Neuronal stem cell (in vitro differentiated cells): ENCODE data around the gene SMOC2.

ENCODE experiments used
- DNase-seq: peaks from one replicate; pipeline ENCODE4 v3.0.0-alpha.2; 2013; ENCODE audit warnings: low spot score
- H2AFZ ChIP-seq: one replicate; pipeline ENCODE4 v1.6.1; 2013; ENCODE audit warnings: mild to moderate bottlenecking, low read length, inconsistent platforms
- H2AK5ac ChIP-seq: 2 replicates; pipeline ENCODE4 v1.6.1; 2013; ENCODE audit warnings: low read depth, mild to moderate bottlenecking, inconsistent platforms, low read length, moderate library complexity, mixed read lengths
- H2BK120ac ChIP-seq: 2 replicates; pipeline ENCODE4 v1.6.1; 2013; ENCODE audit warnings: low read depth, mild to moderate bottlenecking, inconsistent platforms, low read length, moderate library complexity, mixed read lengths
- H2BK12ac ChIP-seq: one replicate; pipeline ENCODE4 v1.6.1; 2013; ENCODE audit warnings: low read length, inconsistent platforms
- H2BK15ac ChIP-seq: 2 replicates; pipeline ENCODE4 v1.6.1; 2013; ENCODE audit warnings: mild to moderate bottlenecking, low read length, inconsistent platforms, mixed read lengths
- H2BK5ac ChIP-seq: one replicate; pipeline ENCODE4 v1.6.1; 2013; ENCODE audit warnings: inconsistent platforms, mild to moderate bottlenecking, low read length, moderate library complexity
- H3K14ac ChIP-seq: one replicate; pipeline ENCODE4 v1.6.1; 2013; ENCODE audit warnings: low read length, inconsistent platforms
- H3K18ac ChIP-seq: 2 replicates; pipeline ENCODE4 v1.6.1; 2013; ENCODE audit warnings: low read length, inconsistent platforms
- H3K23ac ChIP-seq: 2 replicates; pipeline ENCODE4 v1.6.1; 2013; ENCODE audit warnings: low read depth, mild to moderate bottlenecking, mixed read lengths, low read length, inconsistent platforms; ENCODE audit not compliant: poor library complexity
- H3K27ac ChIP-seq: replicated peaks from 3 replicates; pipeline ENCODE4 v1.5.1; 2013; ENCODE audit warnings: low read length, inconsistent platforms
- H3K27me3 ChIP-seq, 3 experiments: 2 replicates each; pipeline ENCODE4 v1.6.1; 2013; ENCODE audit warnings: low read length in 3 of 3, mild to moderate bottlenecking in 2 of 3, inconsistent platforms in 1 of 3, low read depth in 1 of 3, mixed read lengths in 1 of 3, moderate library complexity in 1 of 3; ENCODE audit not compliant: control insufficient read depth in 3 of 3, insufficient read depth in 3 of 3
- H3K36me3 ChIP-seq, 2 donors: replicated peaks in 1 of 2; 2 replicates each; pipeline ENCODE4 v1.6.1; 2013; ENCODE audit warnings: low read length in 2 of 2; ENCODE audit not compliant: control insufficient read depth in 2 of 2, insufficient read depth in 2 of 2
- H3K4ac ChIP-seq: 2 replicates; pipeline ENCODE4 v1.6.1; 2013; ENCODE audit warnings: inconsistent platforms, mild to moderate bottlenecking, low read length, moderate library complexity
- H3K4me1 ChIP-seq, 2 donors: 1 replicate in 1 of 2; 2 replicates in 1 of 2; pipeline ENCODE4 v1.6.1; 2013; ENCODE audit warnings: low read length in 2 of 2, low read depth in 1 of 2; ENCODE audit not compliant: control insufficient read depth in 2 of 2, insufficient read depth in 1 of 2
- H3K4me2 ChIP-seq: one replicate; pipeline ENCODE4 v1.6.1; 2013; ENCODE audit warnings: mild to moderate bottlenecking, low read length, inconsistent platforms; ENCODE audit not compliant: insufficient read depth, poor library complexity, severe bottlenecking
- H3K4me3 ChIP-seq, 2 donors: 2 replicates each; pipeline ENCODE4 v1.5.1; 2013; ENCODE audit warnings: low read length in 2 of 2, mild to moderate bottlenecking in 2 of 2, inconsistent platforms in 1 of 2, moderate library complexity in 1 of 2
- H3K79me1 ChIP-seq: one replicate; pipeline ENCODE4 v1.6.1; 2013; ENCODE audit warnings: low read depth, mild to moderate bottlenecking, inconsistent platforms, low read length, moderate library complexity
- H3K9ac ChIP-seq: one replicate; pipeline ENCODE4 v1.6.1; 2013; ENCODE audit warnings: mild to moderate bottlenecking, low read depth, low read length, inconsistent platforms; ENCODE audit not compliant: poor library complexity
- H3K9me3 ChIP-seq, 2 donors: replicated peaks in 1 of 2; 2 replicates each; pipeline versions ENCODE3 to v1.6.1; 2013; ENCODE audit warnings: low read length in 2 of 2, mild to moderate bottlenecking in 2 of 2, inconsistent platforms in 1 of 2, low read depth in 1 of 2, mixed read lengths in 1 of 2, moderate library complexity in 1 of 2; ENCODE audit not compliant: control insufficient read depth in 2 of 2, insufficient read depth in 1 of 2
- H4K8ac ChIP-seq: one replicate; pipeline ENCODE4 v1.6.1; 2013; ENCODE audit warnings: low read depth, mild to moderate bottlenecking, inconsistent platforms, low read length, moderate library complexity
- H4K91ac ChIP-seq: one replicate; pipeline ENCODE4 v1.6.1; 2013; ENCODE audit warnings: low read length, low read depth, mild to moderate bottlenecking, inconsistent platforms; ENCODE audit not compliant: poor library complexity
- WGBS, 2 donors: extraction: QIAGEN DNeasy Blood & Tissue Kit; methylation state at CpG; one replicate each; pipeline ENCODE4 v1.1.7; 2013; ENCODE audit warnings: missing lambda C conversion rate in 2 of 2, mixed read lengths in 1 of 2; ENCODE audit not compliant: insufficient read length in 2 of 2, insufficient replicate concordance in 1 of 2; ENCODE audit errors: extremely low coverage in 2 of 2; 5-methylcytosine and 5-hydroxymethylcytosine counted together

Gene SMOC2

GRCh38 chr6:168396561-168396960, 44.4 kb upstream of the SMOC2 start:
- no peak overlapping the region for H2BK15ac ChIP-seq
- no peak overlapping the region for H3K4ac ChIP-seq
- no peaks in the 10 kb centered on the region for H3K36me3 ChIP-seq
- peak overlapping the region; percentile 45 for H2AK5ac ChIP-seq
- no peak overlapping the region for H2AFZ ChIP-seq
- peak overlapping the region; percentile 44 for H2BK5ac ChIP-seq
- H3K9ac ChIP-seq: no peak overlapping the region
- peak overlapping the region; percentile 42 for H3K18ac ChIP-seq
- no peak overlapping the region for H4K8ac ChIP-seq
- no peaks in the 10 kb centered on the region for H3K4me1 ChIP-seq
- no peak overlapping the region for H3K4me2 ChIP-seq
- H4K91ac ChIP-seq: no peak overlapping the region
- no peaks in the 10 kb centered on the region for H3K79me1 ChIP-seq
- no peak for DNase-seq
- no peak overlapping the region for H2BK120ac ChIP-seq
- H3K27me3 ChIP-seq: no peaks in the 10 kb centered on the region
- WGBS, 2 donors: no CpG with 5 or more reads among the region's 16 CpGs
- H3K27ac ChIP-seq: no peak overlapping the region
- peaks cover 0 to 3% of the 10 kb centered on the region in 2 donors for H3K9me3 ChIP-seq
- H2BK12ac ChIP-seq: no peak overlapping the region
- H3K14ac ChIP-seq: no peak overlapping the region
- H3K23ac ChIP-seq: no peak overlapping the region
- no peak overlapping the region for H3K4me3 ChIP-seq

- Histone ChIP-seq H2BK120ac (no peak overlapping the region), H2AK5ac (peak overlapping the region; percentile 45), H2AFZ (no peak overlapping the region), H4K91ac (no peak overlapping the region), H3K27ac (no peak overlapping the region), H3K9me3 (peaks cover 0 to 3% of the 10 kb centered on the region in 2 donors), H2BK12ac (no peak overlapping the region), H3K27me3 (no peaks in the 10 kb centered on the region), H3K4me3 (no peak overlapping the region), H3K4ac (no peak overlapping the region), H3K79me1 (no peaks in the 10 kb centered on the region), H3K14ac (peak overlapping the region; percentile 27), H2BK5ac (peak overlapping the region; percentile 44), H3K36me3 (no peaks in the 10 kb centered on the region), H3K23ac (no peak overlapping the region), H3K9ac (no peak overlapping the region), H4K8ac (no peak overlapping the region), H2BK15ac (no peak overlapping the region), H3K4me1 (no peaks in the 10 kb centered on the region), H3K18ac (peak overlapping the region; percentile 42), H3K4me2 (no peak overlapping the region)
- WGBS, 2 donors: no CpG with 5 or more reads among the region's 10 CpGs
- DNase-seq: no peak
Measured at GRCh38 chr6:168397012-168397411, 44.0 kb upstream of the SMOC2 start.

DNA sequence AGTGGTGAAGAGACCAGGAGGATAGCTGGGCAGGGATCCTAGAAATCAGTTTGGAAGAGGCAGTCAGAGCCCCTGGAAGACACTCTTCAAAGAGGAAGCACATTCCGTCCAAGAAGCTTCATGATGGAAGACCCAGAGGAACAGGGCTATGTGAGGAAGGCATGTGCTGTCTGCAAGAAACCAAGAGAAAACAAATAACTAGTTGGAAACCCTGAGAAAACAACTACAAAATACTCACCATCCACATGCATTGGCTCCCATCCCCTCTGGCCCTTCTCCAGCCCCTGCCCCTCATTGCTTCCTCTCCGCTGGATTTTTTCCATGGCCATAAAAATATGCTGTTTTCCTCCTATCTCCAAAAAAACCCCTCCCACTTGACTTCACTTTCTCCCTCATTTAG, 40.9 kb upstream of the SMOC2 start:
- H3K27ac ChIP-seq: no peak overlapping the region
- H3K4me1 ChIP-seq: no peaks in the 10 kb centered on the region
- H2AFZ ChIP-seq: no peak overlapping the region
- no peak overlapping the region for H3K4ac ChIP-seq
- H3K9me3 ChIP-seq: peaks cover 0 to 3% of the 10 kb centered on the region in 2 donors
- no peak overlapping the region for H2BK120ac ChIP-seq
- H3K79me1 ChIP-seq: no peaks in the 10 kb centered on the region
- no peak overlapping the region for H2BK12ac ChIP-seq
- H3K23ac ChIP-seq: no peak overlapping the region
- no CpG with 5 or more reads among the region's 2 CpGs for whole genome bisulfite sequencing, 2 donors
- no peak overlapping the region for H4K8ac ChIP-seq
- H3K14ac ChIP-seq: no peak overlapping the region
- no peak overlapping the region for H3K9ac ChIP-seq
- H3K27me3 ChIP-seq: no peaks in the 10 kb centered on the region
- H3K36me3 ChIP-seq: no peaks in the 10 kb centered on the region
- H2AK5ac ChIP-seq: no peak overlapping the region
- DNase-seq: no peak
- no peak overlapping the region for H2BK15ac ChIP-seq
- H3K4me3 ChIP-seq: no peak overlapping the region
- H4K91ac ChIP-seq: no peak overlapping the region
- H3K18ac ChIP-seq: no peak overlapping the region
- H2BK5ac ChIP-seq: no peak overlapping the region
- no peak overlapping the region for H3K4me2 ChIP-seq

- H3K9me3 ChIP-seq: peaks cover 0 to 2% of the 10 kb centered on the region in 2 donors
- H2BK120ac ChIP-seq: no peak overlapping the region
- no peak overlapping the region for H3K4ac ChIP-seq
- no peak overlapping the region for H3K14ac ChIP-seq
- no peak overlapping the region for H4K8ac ChIP-seq
- no peak overlapping the region for H4K91ac ChIP-seq
- WGBS, 2 donors: no CpG with 5 or more reads among the region's 9 CpGs
- H3K18ac ChIP-seq: no peak overlapping the region
- no peak overlapping the region for H2BK5ac ChIP-seq
- no peak overlapping the region for H3K23ac ChIP-seq
- no peak overlapping the region for H3K27ac ChIP-seq
- no peak overlapping the region for H3K9ac ChIP-seq
- H2AFZ ChIP-seq: no peak overlapping the region
- no peaks in the 10 kb centered on the region for H3K79me1 ChIP-seq
- H3K36me3 ChIP-seq: no peaks in the 10 kb centered on the region
- peaks cover 0 to 4% (median 0%) of the 10 kb centered on the region in 3 experiments for H3K27me3 ChIP-seq
- H3K4me1 ChIP-seq: no peaks in the 10 kb centered on the region
- H2AK5ac ChIP-seq: no peak overlapping the region
- H2BK12ac ChIP-seq: no peak overlapping the region
- H3K4me2 ChIP-seq: no peak overlapping the region
- H2BK15ac ChIP-seq: no peak overlapping the region
- no peak overlapping the region for H3K4me3 ChIP-seq
- no peak for DNase-seq
Measured at GRCh38 chr6:168403370-168404005, 37.5 kb upstream of the SMOC2 start.
